ENCODE data around the gene ADAMTS15.

ADAMTS15 gene

GRCh38 chr11:130448416-130449309 lies at the start of gene ADAMTS15:
Gene ADAMTS15, plus strand, starts transcription at chr11:130448645. Its CDS starts 329 bp downstream, at chr11:130448974.
- DNase-seq, result peak; percentile 57

- no peak for DNase-seq
Measured at GRCh38 chr11:130399196-130399595, 49.2 kb upstream of the ADAMTS15 start.

- DNase-seq, result no peak
Measured at GRCh38 chr11:130400781-130401483, 47.5 kb upstream of the ADAMTS15 start.

GRCh38 chr11:130402570-130402969 lies 45.9 kb upstream of the ADAMTS15 start:
- DNase-seq, result no peak

- no peak for DNase-seq
Measured at GRCh38 chr11:130403271-130403804, 45.1 kb upstream of the ADAMTS15 start.

- no peak for DNase-seq
Measured at GRCh38 chr11:130403967-130404366, 44.5 kb upstream of the ADAMTS15 start.

- no peak for DNase-seq
Measured at GRCh38 chr11:130404727-130405126, 43.7 kb upstream of the ADAMTS15 start.

GRCh38 chr11:130405428-130405827 lies 43.0 kb upstream of the ADAMTS15 start:
- DNase-seq, result no peak

GRCh38 chr11:130407978-130408377 lies 40.5 kb upstream of the ADAMTS15 start:
- DNase-seq, result no peak

- DNase-seq, result no peak
Measured at GRCh38 chr11:130408401-130408890, 40.0 kb upstream of the ADAMTS15 start.

- no peak for DNase-seq
Measured at GRCh38 chr11:130408901-130409300, 39.5 kb upstream of the ADAMTS15 start.

GRCh38 chr11:130409594-130410388 lies 38.7 kb upstream of the ADAMTS15 start:
- DNase-seq, result no peak

- DNase-seq, result no peak
Measured at GRCh38 chr11:130411223-130411622, 37.2 kb upstream of the ADAMTS15 start.

GRCh38 chr11:130413405-130414106 lies 34.9 kb upstream of the ADAMTS15 start:
- DNase-seq, result no peak

- DNase-seq, result no peak
Measured at GRCh38 chr11:130414107-130415080, 34.1 kb upstream of the ADAMTS15 start.

- no peak for DNase-seq
Measured at GRCh38 chr11:130415731-130416529, 32.5 kb upstream of the ADAMTS15 start.

GRCh38 chr11:130416530-130416882 lies 31.9 kb upstream of the ADAMTS15 start:
- DNase-seq, result no peak

GRCh38 chr11:130416906-130417305 lies 31.5 kb upstream of the ADAMTS15 start:
- DNase-seq, result no peak

GRCh38 chr11:130418210-130418609 lies 30.2 kb upstream of the ADAMTS15 start:
- DNase-seq, result no peak

- DNase-seq, result no peak
Measured at GRCh38 chr11:130418756-130419155, 29.7 kb upstream of the ADAMTS15 start.

All from NCI-H1092 treated with DMSO at 0.1 percent for 48 hours (cell line).